B cell (primary cell): ENCODE results near the gene TSC22D4. TPM values are rescaled to one million over a fixed set of nuclear protein-coding genes. Genes with fewer than 3 reads are reported as not detected.

ENCODE experiments used
- polyA plus RNA-seq: library from polyadenylated mRNA; depleted of rRNA; stranded (reverse); fragments of >200 nt; gene quantifications from 2 replicates; pipeline ENCODE4 v1.2.3, GENCODE V29; 2012
- total RNA-seq, 2 donors: library from RNA; stranded (reverse); fragments of 120-200 nt in 1 of 2; gene quantifications; 1 replicate in 1 of 2; 2 replicates in 1 of 2; pipeline versions ENCODE4 v1.2.3 to v1.2.4, GENCODE V29; 2013 to 2022

The TSC22D4 gene
- total and polyA plus RNA-seq, 2 donors (not counting 1 experiment from before 2014, with no cell fraction given), result 80.2 to 92.8 TPM

Other genes with a start within 250 kb of the TSC22D4 start
- not detected in 2 replicates for gene SPDYE3, start 171.5 kb downstream of the TSC22D4 start, total RNA-seq
- gene SPDYE3, start 171.5 kb downstream of the TSC22D4 start, polyA plus RNA-seq, result not detected in 2 replicates
- gene PILRB, start 121.1 kb downstream of the TSC22D4 start, total RNA-seq, result 162 and 174 TPM in 2 replicates
- 304 and 391 TPM in 2 replicates for gene PILRB, start 121.1 kb downstream of the TSC22D4 start, polyA plus RNA-seq
- 9.8 and 10.3 TPM in 2 replicates for gene PILRA, start 105.7 kb downstream of the TSC22D4 start, total RNA-seq
- gene PILRA, start 105.7 kb downstream of the TSC22D4 start, polyA plus RNA-seq, result 8.4 and 23.0 TPM in 2 replicates
- 22.7 and 28.0 TPM in 2 replicates for gene ZCWPW1, start 50.5 kb downstream of the TSC22D4 start, total RNA-seq
- 11.3 and 16.5 TPM in 2 replicates for gene ZCWPW1, start 50.5 kb downstream of the TSC22D4 start, polyA plus RNA-seq
- gene MEPCE, start 49.4 kb downstream of the TSC22D4 start, total RNA-seq, result 90.6 and 96.3 TPM in 2 replicates
- 54.5 and 57.2 TPM in 2 replicates for gene MEPCE, start 49.4 kb downstream of the TSC22D4 start, polyA plus RNA-seq
- 55.2 and 60.5 TPM in 2 replicates for gene PPP1R35, start 42.7 kb downstream of the TSC22D4 start, total RNA-seq
- gene PPP1R35, start 42.7 kb downstream of the TSC22D4 start, polyA plus RNA-seq, result 65.0 and 104 TPM in 2 replicates
- 2.9 and 3.7 TPM in 2 replicates for gene SPACDR, start 15.0 kb downstream of the TSC22D4 start, total RNA-seq
- 2.1 and 2.9 TPM in 2 replicates for gene SPACDR, start 15.0 kb downstream of the TSC22D4 start, polyA plus RNA-seq
- gene NYAP1, start 4.7 kb upstream of the TSC22D4 start, total RNA-seq, result not detected in 2 replicates
- 0.06 TPM in 1 of 2 replicates, not detected in the other for gene NYAP1, start 4.7 kb upstream of the TSC22D4 start, polyA plus RNA-seq
- 11.0 and 11.6 TPM in 2 replicates for gene AGFG2, start 60.0 kb upstream of the TSC22D4 start, total RNA-seq
- gene AGFG2, start 60.0 kb upstream of the TSC22D4 start, polyA plus RNA-seq, result 5.6 and 11.0 TPM in 2 replicates
- 46.3 and 51.7 TPM in 2 replicates for gene SAP25, start 94.7 kb upstream of the TSC22D4 start, total RNA-seq
- gene SAP25, start 94.7 kb upstream of the TSC22D4 start, polyA plus RNA-seq, result 63.5 and 71.9 TPM in 2 replicates
- 288 and 289 TPM in 2 replicates for gene LRCH4, start 106.9 kb upstream of the TSC22D4 start, total RNA-seq
- 289 and 294 TPM in 2 replicates for gene LRCH4, start 106.9 kb upstream of the TSC22D4 start, polyA plus RNA-seq
- gene FBXO24, start 107.1 kb upstream of the TSC22D4 start, total RNA-seq, result 1.6 and 2.2 TPM in 2 replicates
- 1.2 and 1.8 TPM in 2 replicates for gene FBXO24, start 107.1 kb upstream of the TSC22D4 start, polyA plus RNA-seq
- 14.3 and 17.5 TPM in 2 replicates for gene PCOLCE, start 123.1 kb upstream of the TSC22D4 start, total RNA-seq
- 4.9 and 5.3 TPM in 2 replicates for gene PCOLCE, start 123.1 kb upstream of the TSC22D4 start, polyA plus RNA-seq
- 17.3 and 18.8 TPM in 2 replicates for gene MOSPD3, start 133.3 kb upstream of the TSC22D4 start, total RNA-seq
- 16.7 and 19.2 TPM in 2 replicates for gene MOSPD3, start 133.3 kb upstream of the TSC22D4 start, polyA plus RNA-seq
- 8.3 and 10.0 TPM in 2 replicates for gene TFR2, start 162.3 kb upstream of the TSC22D4 start, total RNA-seq
- 4.2 and 5.9 TPM in 2 replicates for gene TFR2, start 162.3 kb upstream of the TSC22D4 start, polyA plus RNA-seq
- gene ACTL6B, start 177.2 kb upstream of the TSC22D4 start, total RNA-seq, result not detected in 2 replicates
- gene ACTL6B, start 177.2 kb upstream of the TSC22D4 start, polyA plus RNA-seq, result not detected in 2 replicates
- gene GNB2, start 194.5 kb upstream of the TSC22D4 start, total RNA-seq, result 127 TPM in 2 replicates
- gene GNB2, start 194.5 kb upstream of the TSC22D4 start, polyA plus RNA-seq, result 211 and 221 TPM in 2 replicates
- gene GIGYF1, start 215.0 kb upstream of the TSC22D4 start, total RNA-seq, result 134 and 140 TPM in 2 replicates
- gene GIGYF1, start 215.0 kb upstream of the TSC22D4 start, polyA plus RNA-seq, result 45.9 and 47.1 TPM in 2 replicates
- 13.0 and 14.4 TPM in 2 replicates for gene POP7, start 226.9 kb upstream of the TSC22D4 start, total RNA-seq
- 8.8 and 15.2 TPM in 2 replicates for gene POP7, start 226.9 kb upstream of the TSC22D4 start, polyA plus RNA-seq
- gene EPO, start 241.3 kb upstream of the TSC22D4 start, total RNA-seq, result not detected in 2 replicates
- 0.10 TPM in 1 of 2 replicates, not detected in the other for gene EPO, start 241.3 kb upstream of the TSC22D4 start, polyA plus RNA-seq